Measurements from ENCODE around the gene EGFL7. TPM values are rescaled to one million over a fixed set of nuclear protein-coding genes. Genes with fewer than 3 reads are reported as not detected.

EGFL7 gene
- total and polyA plus RNA-seq, 10 of the 15 experiments (the other 5 are each of a cell fraction or from before 2014, with no cell fraction given), result 0.06 to 0.46 (median 0.19) TPM; not detected in 5

DNA sequence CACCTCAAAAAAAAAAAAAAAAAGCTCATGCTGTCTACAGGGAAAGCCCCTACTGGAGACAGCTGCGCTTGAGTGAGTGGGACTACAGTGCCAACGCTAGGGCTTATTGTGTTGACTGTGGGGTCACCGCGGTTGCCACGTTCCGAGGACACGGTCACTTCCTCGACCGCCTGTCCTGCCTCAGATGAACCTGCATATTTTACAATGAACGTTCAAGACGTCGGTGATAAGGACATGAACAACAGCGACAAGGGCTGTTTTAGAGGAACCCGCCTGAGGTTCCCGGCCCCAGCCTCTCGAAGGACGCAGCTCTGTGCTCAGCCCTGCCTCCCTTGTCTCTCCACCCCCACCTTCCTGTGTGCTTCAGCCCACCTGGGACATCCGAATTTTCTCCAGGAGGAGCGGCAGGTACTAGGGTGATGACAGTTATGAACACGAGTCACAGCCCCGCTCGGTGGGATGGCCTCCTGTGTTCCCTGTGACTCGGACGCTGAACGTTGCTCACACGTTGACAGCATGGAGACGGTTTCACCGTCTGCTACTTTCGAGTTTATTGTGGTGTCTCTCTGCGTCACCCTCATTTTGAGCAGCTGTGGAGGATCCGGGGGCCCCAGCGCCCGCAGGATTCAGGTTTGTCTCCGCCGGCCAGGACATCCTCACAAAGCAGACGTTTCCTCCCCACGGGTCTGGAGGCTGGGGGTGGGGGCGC is 38.4 kb downstream of the EGFL7 start (continued):
- TF ChIP-seq RUNX3 (IDR thresholded peaks at IDR 0.05; ENCODE audit: low read length), result peak; percentile 69; the same call in 1 of the 2 replicates
- no peak for TF ChIP-seq BMI1 (IDR thresholded peaks at IDR 0.05; ENCODE audit: borderline replicate concordance)
- TF ChIP-seq, protein P1, sequence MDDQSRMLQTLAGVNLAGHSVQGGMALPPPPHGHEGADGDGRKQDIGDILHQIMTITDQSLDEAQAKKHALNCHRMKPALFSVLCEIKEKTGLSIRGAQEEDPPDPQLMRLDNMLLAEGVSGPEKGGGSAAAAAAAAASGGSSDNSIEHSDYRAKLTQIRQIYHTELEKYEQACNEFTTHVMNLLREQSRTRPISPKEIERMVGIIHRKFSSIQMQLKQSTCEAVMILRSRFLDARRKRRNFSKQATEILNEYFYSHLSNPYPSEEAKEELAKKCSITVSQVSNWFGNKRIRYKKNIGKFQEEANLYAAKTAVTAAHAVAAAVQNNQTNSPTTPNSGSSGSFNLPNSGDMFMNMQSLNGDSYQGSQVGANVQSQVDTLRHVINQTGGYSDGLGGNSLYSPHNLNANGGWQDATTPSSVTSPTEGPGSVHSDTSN (IDR thresholded peaks at IDR 0.05; ENCODE audit: insufficient replicate concordance, low read depth, low read length), result peak; percentile 43
- TF ChIP-seq ZSCAN29 (IDR thresholded peaks at IDR 0.05), result no peak
- TF ChIP-seq KAT2A (conservative IDR thresholded peaks at IDR 0.05; ENCODE audit: control insufficient read depth, low read depth, low read length), result no peak
- TF ChIP-seq, protein P2, sequence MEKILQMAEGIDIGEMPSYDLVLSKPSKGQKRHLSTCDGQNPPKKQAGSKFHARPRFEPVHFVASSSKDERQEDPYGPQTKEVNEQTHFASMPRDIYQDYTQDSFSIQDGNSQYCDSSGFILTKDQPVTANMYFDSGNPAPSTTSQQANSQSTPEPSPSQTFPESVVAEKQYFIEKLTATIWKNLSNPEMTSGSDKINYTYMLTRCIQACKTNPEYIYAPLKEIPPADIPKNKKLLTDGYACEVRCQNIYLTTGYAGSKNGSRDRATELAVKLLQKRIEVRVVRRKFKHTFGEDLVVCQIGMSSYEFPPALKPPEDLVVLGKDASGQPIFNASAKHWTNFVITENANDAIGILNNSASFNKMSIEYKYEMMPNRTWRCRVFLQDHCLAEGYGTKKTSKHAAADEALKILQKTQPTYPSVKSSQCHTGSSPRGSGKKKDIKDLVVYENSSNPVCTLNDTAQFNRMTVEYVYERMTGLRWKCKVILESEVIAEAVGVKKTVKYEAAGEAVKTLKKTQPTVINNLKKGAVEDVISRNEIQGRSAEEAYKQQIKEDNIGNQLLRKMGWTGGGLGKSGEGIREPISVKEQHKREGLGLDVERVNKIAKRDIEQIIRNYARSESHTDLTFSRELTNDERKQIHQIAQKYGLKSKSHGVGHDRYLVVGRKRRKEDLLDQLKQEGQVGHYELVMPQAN (conservative IDR thresholded peaks at IDR 0.05), result no peak; the same call in none of the 2 replicates
- TF ChIP-seq BHLHE40 (IDR thresholded peaks at IDR 0.05; ENCODE audit: borderline replicate concordance in 1 of 2, low read depth in 2 of 2, low read length in 1 of 2), result peak; percentile 24 to 65
- TF ChIP-seq TCF12 (IDR thresholded peaks at IDR 0.05; ENCODE audit: low read depth, low read length), result peak; percentile 92
- peak; percentile 82 for TF ChIP-seq POLR2A (IDR thresholded peaks at IDR 0.05; ENCODE audit: low read depth, low read length)
- TF ChIP-seq KLF5 (IDR thresholded peaks at IDR 0.05; ENCODE audit: partially characterized antibody), result peak; percentile 63
- TF ChIP-seq FOXK2 (IDR thresholded peaks at IDR 0.05), result peak; percentile 48; the same call in 1 of the 2 replicates
- TF ChIP-seq JUND (IDR thresholded peaks at IDR 0.05; ENCODE audit: low read depth, low read length), result no peak
- no peak for TF ChIP-seq CBX5 (IDR thresholded peaks at IDR 0.05; ENCODE audit: low read depth)
- TF ChIP-seq, protein P3, sequence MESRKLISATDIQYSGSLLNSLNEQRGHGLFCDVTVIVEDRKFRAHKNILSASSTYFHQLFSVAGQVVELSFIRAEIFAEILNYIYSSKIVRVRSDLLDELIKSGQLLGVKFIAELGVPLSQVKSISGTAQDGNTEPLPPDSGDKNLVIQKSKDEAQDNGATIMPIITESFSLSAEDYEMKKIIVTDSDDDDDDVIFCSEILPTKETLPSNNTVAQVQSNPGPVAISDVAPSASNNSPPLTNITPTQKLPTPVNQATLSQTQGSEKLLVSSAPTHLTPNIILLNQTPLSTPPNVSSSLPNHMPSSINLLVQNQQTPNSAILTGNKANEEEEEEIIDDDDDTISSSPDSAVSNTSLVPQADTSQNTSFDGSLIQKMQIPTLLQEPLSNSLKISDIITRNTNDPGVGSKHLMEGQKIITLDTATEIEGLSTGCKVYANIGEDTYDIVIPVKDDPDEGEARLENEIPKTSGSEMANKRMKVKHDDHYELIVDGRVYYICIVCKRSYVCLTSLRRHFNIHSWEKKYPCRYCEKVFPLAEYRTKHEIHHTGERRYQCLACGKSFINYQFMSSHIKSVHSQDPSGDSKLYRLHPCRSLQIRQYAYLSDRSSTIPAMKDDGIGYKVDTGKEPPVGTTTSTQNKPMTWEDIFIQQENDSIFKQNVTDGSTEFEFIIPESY (IDR thresholded peaks at IDR 0.05), result no peak
- TF ChIP-seq ZBED1 (IDR thresholded peaks at IDR 0.05; ENCODE audit: borderline replicate concordance), result no peak
- no peak for TF ChIP-seq SIX5 (IDR thresholded peaks at IDR 0.05; ENCODE audit: low read depth, low read length, severe bottlenecking)
- TF ChIP-seq ZNF622 (IDR thresholded peaks at IDR 0.05), result no peak
- TF ChIP-seq TARDBP (IDR thresholded peaks at IDR 0.05; ENCODE audit: borderline replicate concordance), result peak; percentile 17; the same call in 1 of the 2 replicates
- TF ChIP-seq CREM (IDR thresholded peaks at IDR 0.05; ENCODE audit: low read depth), result peak; percentile 51; the same call in 1 of the 2 replicates
- TF ChIP-seq IKZF1 (conservative IDR thresholded peaks at IDR 0.05), result peak; percentile 86
- TF ChIP-seq SP1 (IDR thresholded peaks at IDR 0.05; ENCODE audit: low read depth, low read length), result peak; percentile 55
- peak; percentile 66 to 74 for TF ChIP-seq IKZF2 (IDR thresholded peaks at IDR 0.05)
- no peak for TF ChIP-seq TCF7 (IDR thresholded peaks at IDR 0.05; ENCODE audit: borderline replicate concordance)
- TF ChIP-seq, protein P4, sequence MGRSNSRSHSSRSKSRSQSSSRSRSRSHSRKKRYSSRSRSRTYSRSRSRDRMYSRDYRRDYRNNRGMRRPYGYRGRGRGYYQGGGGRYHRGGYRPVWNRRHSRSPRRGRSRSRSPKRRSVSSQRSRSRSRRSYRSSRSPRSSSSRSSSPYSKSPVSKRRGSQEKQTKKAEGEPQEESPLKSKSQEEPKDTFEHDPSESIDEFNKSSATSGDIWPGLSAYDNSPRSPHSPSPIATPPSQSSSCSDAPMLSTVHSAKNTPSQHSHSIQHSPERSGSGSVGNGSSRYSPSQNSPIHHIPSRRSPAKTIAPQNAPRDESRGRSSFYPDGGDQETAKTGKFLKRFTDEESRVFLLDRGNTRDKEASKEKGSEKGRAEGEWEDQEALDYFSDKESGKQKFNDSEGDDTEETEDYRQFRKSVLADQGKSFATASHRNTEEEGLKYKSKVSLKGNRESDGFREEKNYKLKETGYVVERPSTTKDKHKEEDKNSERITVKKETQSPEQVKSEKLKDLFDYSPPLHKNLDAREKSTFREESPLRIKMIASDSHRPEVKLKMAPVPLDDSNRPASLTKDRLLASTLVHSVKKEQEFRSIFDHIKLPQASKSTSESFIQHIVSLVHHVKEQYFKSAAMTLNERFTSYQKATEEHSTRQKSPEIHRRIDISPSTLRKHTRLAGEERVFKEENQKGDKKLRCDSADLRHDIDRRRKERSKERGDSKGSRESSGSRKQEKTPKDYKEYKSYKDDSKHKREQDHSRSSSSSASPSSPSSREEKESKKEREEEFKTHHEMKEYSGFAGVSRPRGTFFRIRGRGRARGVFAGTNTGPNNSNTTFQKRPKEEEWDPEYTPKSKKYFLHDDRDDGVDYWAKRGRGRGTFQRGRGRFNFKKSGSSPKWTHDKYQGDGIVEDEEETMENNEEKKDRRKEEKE (IDR thresholded peaks at IDR 0.05), result no peak
- TF ChIP-seq RFX5 (IDR thresholded peaks at IDR 0.05; ENCODE audit: low read depth, low read length), result no peak

Data from GM12878 (cell line).